Effector CD4-positive, alpha-beta T cell (primary cell): ENCODE data around the gene CHSY1.
A peak's percentile ranks its signal among the peaks of the same experiment; 100 is the strongest.
"Not testable (repeated sequence)": the region's sequence is repeated elsewhere in the genome, so short reads cannot be mapped to it uniquely, and the experiment has no call there.

Experiments
- DNase-seq: peaks from one replicate; pipeline ENCODE4 v3.0.0-alpha.2; 2020
- total RNA-seq: gene quantifications from one replicate; lab custom pipeline; 2026; lab: John Stamatoyannopoulos, UW

CHSY1 gene
- total RNA-seq, result 27.6 reads per million, percentile 54 among the genes with 10 or more reads in this experiment

- peak; percentile 77 for DNase-seq
Observed at GRCh38 chr15:101251830-101252820, at the start of gene CHSY1. TSS of gene CHSY1 (minus strand) at chr15:101252048. CDS start at chr15:101251456, 592 bp downstream.

- DNase-seq, result no peak
Observed at GRCh38 chr15:101296418-101297405, 44.9 kb upstream of the CHSY1 start.

GRCh38 chr15:101295607-101296161 lies 43.8 kb upstream of the CHSY1 start:
- no peak for DNase-seq

GRCh38 chr15:101294731-101295606 lies 43.1 kb upstream of the CHSY1 start, which contains the start of gene SNRPA1:
TSS of gene SNRPA1 (minus strand) at chr15:101295248. CDS start at chr15:101295178, 70 bp downstream.
- peak; percentile 98 for DNase-seq

GRCh38 chr15:101293122-101293521 lies 41.3 kb upstream of the CHSY1 start:
- DNase-seq, result no peak

GRCh38 chr15:101288905-101289513 lies 37.2 kb upstream of the CHSY1 start:
- peak; percentile 42 for DNase-seq

GRCh38 chr15:101287342-101287741 lies 35.5 kb upstream of the CHSY1 start:
- not testable (repeated sequence) for DNase-seq

GRCh38 chr15:101286471-101287114 lies 34.7 kb upstream of the CHSY1 start:
- DNase-seq, result no peak

GRCh38 chr15:101283931-101284330 lies 32.1 kb upstream of the CHSY1 start:
- no peak for DNase-seq

GRCh38 chr15:101280007-101280406 lies 28.2 kb upstream of the CHSY1 start:
- no peak for DNase-seq

- DNase-seq, result no peak
Observed at GRCh38 chr15:101277943-101278564, 26.2 kb upstream of the CHSY1 start.

- peak; percentile 86 for DNase-seq
Observed at GRCh38 chr15:101277038-101277822, 25.4 kb upstream of the CHSY1 start, which contains the start of gene SELENOS. TSS of gene SELENOS (minus strand) at chr15:101277485. CDS start at chr15:101277417, 68 bp downstream.

GRCh38 chr15:101276501-101277037 lies 24.7 kb upstream of the CHSY1 start:
- no peak for DNase-seq

- no peak for DNase-seq
Observed at GRCh38 chr15:101275018-101275417, 23.2 kb upstream of the CHSY1 start.

- no peak for DNase-seq
Observed at GRCh38 chr15:101273534-101273933, 21.7 kb upstream of the CHSY1 start.

- DNase-seq, result no peak
Observed at GRCh38 chr15:101272584-101272983, 20.7 kb upstream of the CHSY1 start.

GRCh38 chr15:101269479-101270223 lies 17.8 kb upstream of the CHSY1 start:
- no peak for DNase-seq
